Fibroblast of mammary gland (primary cell): ENCODE data around the gene PLEKHA7.

Experiments
- DNase-seq: peaks from one replicate; pipeline ENCODE4 v3.0.0-alpha.2; 2010; ENCODE audit warnings: low read depth
- H3K4me3 ChIP-seq: 2 replicates; pipeline ENCODE4 v1.5.1; 2011; ENCODE audit warnings: low read depth, mild to moderate bottlenecking, low read length, moderate library complexity; ENCODE audit not compliant: control insufficient read depth
- CTCF ChIP-seq: conservative IDR thresholded peaks from 2 replicates; pipeline ENCODE4 v1.5.1; 2011; ENCODE audit warnings: low read depth, low read length, inconsistent platforms; ENCODE audit not compliant: control insufficient read depth, insufficient read depth

PLEKHA7 gene

GRCh38 chr11:16853859-16854258, 160.4 kb downstream of the PLEKHA7 start:
- no peak for TF ChIP-seq CTCF
- DNase-seq = no peak
- H3K4me3 ChIP-seq = no peak overlapping the region

GRCh38 chr11:16853266-16853665, 160.9 kb downstream of the PLEKHA7 start:
- H3K4me3 ChIP-seq = no peak overlapping the region
- no peak for TF ChIP-seq CTCF
- no peak for DNase-seq

GRCh38 chr11:16846305-16846704, 167.9 kb downstream of the PLEKHA7 start:
- peak; percentile 12 for DNase-seq
- no peak for TF ChIP-seq CTCF
- H3K4me3 ChIP-seq = no peak overlapping the region

GRCh38 chr11:16844268-16844771, 169.9 kb downstream of the PLEKHA7 start:
- no peak for DNase-seq
- H3K4me3 ChIP-seq = no peak overlapping the region
- TF ChIP-seq CTCF = no peak

- H3K4me3 ChIP-seq = no peak overlapping the region
- DNase-seq = no peak
- TF ChIP-seq CTCF = no peak
These were observed 170.9 kb downstream of the PLEKHA7 start for GRCh38 chr11:16843294-16843693.

- TF ChIP-seq CTCF = no peak
- H3K4me3 ChIP-seq = no peak overlapping the region
- no peak for DNase-seq
These were observed 172.2 kb downstream of the PLEKHA7 start for GRCh38 chr11:16841984-16842383.

- no peak for DNase-seq
- no peak overlapping the region for H3K4me3 ChIP-seq
- no peak for TF ChIP-seq CTCF
These were observed 172.7 kb downstream of the PLEKHA7 start for GRCh38 chr11:16841481-16841880.
